ENCODE results near the gene TSPAN31. TPM values are rescaled to one million over a fixed set of nuclear protein-coding genes. Genes with fewer than 3 reads are reported as not detected.
"Not testable (repeated sequence)": the region's sequence is repeated elsewhere in the genome, so short reads cannot be mapped to it uniquely, and the experiment has no call there.

TSPAN31 gene
- total RNA-seq, 1 donor from 2014 or later: 38.0 TPM

DNA sequence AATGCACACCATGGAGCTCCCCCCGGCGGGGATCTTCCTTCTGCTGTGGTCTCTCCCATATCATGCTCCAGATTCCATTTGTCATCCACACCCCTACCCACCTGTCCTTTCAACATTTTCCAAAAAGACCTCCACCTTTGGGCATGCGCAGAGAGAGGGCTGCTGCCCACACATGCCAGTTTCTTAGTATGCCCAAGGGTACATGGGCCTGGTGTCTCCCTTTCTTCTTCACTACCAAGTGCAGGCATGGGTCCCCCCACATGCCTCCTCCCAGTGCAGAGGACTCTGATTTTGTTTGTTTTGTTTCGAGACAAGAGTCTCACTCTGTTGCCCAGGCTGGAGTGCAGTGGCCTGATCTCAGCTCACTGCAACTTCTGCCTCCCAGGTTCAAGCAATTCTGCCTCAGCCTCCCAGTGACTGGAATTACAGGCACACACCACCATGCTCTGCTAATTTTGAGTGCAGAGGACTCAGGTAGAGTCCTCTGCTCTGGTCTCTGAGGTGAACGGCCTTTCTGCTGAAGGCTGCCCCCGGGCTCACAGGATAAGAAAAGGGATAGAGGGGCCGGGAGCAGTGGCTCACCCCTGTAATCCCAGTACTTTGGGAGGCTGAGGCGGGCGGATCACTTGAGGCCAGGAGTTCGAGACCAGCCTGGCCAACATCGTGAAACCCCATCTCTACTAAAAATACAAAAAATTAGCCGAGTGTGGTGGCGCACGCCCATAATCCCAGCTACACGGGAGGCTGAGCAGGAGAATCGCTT is 22.8 kb upstream of the TSPAN31 start:
- DNase-seq (ENCODE audit: extremely low read depth, low read depth, low spot score): not testable (repeated sequence)

- DNase-seq (ENCODE audit: extremely low read depth, low read depth, low spot score): no peak
These were observed 21.9 kb upstream of the TSPAN31 start for GRCh38 chr12:57722716-57723629.

DNA sequence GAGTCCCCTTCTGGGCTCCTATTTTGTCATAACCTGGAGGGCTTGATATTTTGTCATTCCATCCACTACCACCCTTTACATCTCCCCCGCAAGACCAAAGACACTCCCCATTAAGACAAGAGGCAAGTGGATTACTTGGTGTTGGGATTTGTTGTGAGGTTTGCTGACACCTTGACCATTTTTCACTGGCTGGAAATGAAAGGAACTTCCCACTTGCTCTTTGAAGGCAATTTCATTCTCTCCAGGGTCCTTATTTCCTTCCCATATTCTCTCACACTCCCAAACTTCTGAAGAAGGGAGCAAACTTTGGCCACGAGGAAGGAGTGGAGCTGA is 21.2 kb upstream of the TSPAN31 start:
- DNase-seq (ENCODE audit: extremely low read depth, low read depth, low spot score): no peak

DNA sequence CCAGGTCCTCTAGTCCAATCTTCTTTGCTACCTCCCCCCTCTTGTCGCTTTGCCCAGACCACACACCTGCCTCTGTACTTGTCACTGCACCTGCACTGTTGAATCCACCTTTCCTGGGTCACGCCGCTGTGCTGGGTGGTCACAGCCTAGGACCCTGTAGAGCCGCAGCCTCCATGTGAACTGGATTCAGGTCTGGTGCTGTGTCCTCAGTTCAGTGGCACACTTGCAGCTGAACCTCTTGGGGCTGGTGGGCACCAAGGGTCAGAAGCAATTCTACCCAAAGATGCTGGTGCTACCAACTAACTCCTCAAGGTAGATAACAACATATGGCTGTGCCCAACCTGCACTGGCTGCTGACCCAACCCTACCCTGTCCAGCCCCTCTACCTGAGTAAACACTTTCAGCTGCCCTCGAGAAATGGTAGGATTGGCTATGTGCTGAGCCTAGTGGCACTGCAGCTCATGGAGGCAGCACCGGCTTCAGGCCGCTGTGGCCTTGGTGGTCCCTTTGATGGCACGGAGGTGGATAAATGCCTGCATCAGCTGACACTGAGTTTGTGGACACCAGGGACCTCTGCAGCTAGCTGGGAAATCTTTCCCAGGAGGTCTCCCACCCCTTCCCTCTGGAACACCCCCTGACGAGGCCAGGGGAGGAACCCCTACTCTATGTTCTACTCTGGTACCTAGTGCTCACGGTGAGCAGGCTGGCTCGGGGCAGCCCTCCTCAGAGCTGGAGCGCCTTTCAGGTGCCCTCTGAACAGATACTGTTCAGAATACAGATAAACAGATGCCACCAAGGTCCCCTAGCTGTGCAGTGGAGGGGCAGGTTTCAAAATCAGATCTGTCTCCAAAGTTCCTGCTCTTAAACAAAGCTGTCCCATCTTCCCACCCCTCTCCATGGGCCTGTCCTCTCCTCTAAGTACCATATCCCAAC is 20.6 kb upstream of the TSPAN31 start:
- DNase-seq (ENCODE audit: extremely low read depth, low read depth, low spot score): no peak

GRCh38 chr12:57724936-57725740 is 19.7 kb upstream of the TSPAN31 start:
- DNase-seq (ENCODE audit: extremely low read depth, low read depth, low spot score): no peak

GRCh38 chr12:57725851-57726150 is 19.0 kb upstream of the TSPAN31 start:
- no peak for DNase-seq (ENCODE audit: extremely low read depth, low read depth, low spot score)

DNA sequence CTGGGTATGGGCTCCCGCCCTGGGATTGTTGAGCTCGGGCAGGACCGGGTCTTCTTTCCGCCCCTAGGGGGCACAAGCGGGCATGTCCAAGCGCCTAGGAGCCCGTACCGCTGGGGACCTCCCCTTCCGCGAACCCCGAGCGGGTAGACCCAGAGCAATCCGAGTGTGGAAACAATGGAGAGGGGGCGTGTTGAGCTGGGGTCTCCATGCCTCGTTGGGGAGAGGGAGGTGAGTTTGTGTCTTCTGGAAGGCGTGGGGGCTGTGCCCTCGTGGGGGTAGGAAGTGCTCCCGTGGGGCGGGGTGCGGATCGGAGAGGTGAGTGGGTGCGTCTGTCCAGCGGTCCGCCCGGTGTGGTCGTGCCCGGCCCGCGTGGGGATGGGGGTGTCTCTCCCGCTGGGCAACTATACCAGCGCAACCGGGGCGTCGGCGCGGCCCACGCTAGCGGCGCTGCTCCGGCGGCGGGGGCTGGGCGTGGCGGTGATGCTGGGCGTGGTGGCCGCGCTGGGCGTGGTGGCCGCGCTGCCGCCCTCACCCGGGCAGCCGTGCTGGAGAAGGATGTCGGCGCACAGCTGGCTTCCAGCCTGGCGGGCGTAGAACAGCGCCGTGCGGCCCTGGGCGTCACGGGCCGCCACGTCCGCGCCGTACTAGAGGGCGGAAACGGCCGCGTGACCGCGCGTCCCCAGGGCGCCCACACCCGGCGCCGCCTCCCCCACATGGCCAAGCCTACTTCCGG is 18.5 kb upstream of the TSPAN31 start:
- no peak for DNase-seq (ENCODE audit: extremely low read depth, low read depth, low spot score)

DNA sequence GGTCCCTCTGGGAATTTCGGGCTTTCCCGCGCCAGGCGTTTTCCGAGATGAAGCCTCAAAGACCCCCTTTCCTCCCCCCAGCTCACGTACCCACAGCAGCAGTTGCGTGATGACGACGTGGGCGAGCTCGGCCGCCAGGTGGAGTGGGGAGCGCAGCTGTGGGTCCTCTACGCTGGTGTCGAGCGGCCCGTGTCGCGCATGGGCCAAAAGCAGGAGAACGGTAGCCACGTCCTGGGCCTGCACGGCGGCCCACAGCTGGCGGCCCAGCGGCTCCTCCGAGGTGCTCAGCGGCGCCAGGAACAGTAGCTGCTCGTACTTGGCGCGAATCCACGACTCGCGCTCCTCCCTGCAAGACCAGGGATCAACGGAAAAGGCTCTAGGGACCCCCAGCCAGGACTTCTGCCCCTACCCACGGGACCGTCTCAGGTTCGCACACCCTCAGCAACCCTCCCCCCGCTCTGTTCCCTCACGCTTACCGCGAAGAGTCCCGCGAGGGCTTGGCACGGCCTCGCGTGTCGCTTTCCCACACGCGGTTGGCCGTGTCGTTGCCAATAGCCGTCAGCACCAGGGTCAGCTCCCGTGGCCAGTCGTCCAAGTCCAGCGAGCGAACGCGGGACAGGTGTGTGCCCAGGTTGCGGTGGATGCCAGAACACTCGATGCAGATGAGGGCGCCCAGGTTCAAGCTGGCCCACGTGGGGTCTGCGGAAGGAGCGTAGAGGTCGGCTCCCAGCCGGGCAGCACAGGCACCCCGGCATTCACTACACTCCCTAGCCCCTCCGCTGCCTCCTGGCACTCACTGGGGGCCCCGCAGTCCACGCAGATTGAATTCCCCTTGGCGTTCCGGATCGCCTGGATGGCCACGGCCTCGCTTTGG is 17.7 kb upstream of the TSPAN31 start:
- DNase-seq (ENCODE audit: extremely low read depth, low read depth, low spot score): no peak

GRCh38 chr12:57727758-57728395 is 17.0 kb upstream of the TSPAN31 start:
- no peak for DNase-seq (ENCODE audit: extremely low read depth, low read depth, low spot score)

- no peak for DNase-seq (ENCODE audit: extremely low read depth, low read depth, low spot score)
These were observed 15.5 kb upstream of the TSPAN31 start for GRCh38 chr12:57729321-57729844.

DNA sequence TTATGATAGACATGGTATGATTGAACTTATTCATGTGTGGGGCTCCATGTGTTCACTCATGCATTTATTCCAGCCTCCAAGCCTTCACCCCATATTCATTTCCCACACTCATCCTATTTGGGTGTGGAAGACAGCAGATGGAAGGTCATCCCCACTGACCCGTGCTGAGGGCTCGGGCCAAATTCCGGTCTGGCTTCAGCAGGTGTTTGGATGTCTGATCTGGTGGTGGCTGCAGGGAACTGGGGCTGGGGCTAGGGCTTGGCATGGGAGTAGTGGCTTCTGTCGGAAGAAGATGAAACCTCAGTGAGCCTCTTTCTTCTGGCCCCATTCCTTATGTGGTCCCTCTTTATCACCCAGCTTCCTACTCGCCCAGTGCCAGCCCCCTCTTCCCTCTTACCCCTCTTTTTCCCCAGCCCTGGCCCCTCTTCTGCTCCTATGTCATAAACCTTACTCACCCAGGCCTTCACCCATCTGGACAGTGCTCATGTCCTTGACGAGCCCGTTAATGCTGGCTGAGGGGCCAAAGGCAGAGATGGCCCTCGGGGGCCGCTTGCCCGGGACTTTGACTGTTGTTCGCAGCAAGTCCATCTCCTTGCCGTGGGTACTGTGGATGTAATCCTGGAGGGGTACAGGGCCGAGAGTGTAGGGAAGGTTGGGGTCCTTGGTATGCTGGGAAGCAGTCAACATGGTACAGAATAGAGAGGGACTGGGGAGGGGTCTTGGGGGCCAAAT is 14.3 kb upstream of the TSPAN31 start:
- DNase-seq (ENCODE audit: extremely low read depth, low read depth, low spot score): no peak

GRCh38 chr12:57731411-57732080 is 13.3 kb upstream of the TSPAN31 start:
- no peak for DNase-seq (ENCODE audit: extremely low read depth, low read depth, low spot score)

- DNase-seq (ENCODE audit: extremely low read depth, low read depth, low spot score): no peak
These were observed 12.6 kb upstream of the TSPAN31 start for GRCh38 chr12:57732270-57732669.

- DNase-seq (ENCODE audit: extremely low read depth, low read depth, low spot score): no peak
These were observed 11.9 kb upstream of the TSPAN31 start for GRCh38 chr12:57732726-57733593.

- no peak for DNase-seq (ENCODE audit: extremely low read depth, low read depth, low spot score)
These were observed 10.9 kb upstream of the TSPAN31 start for GRCh38 chr12:57733928-57734327.

- no peak for DNase-seq (ENCODE audit: extremely low read depth, low read depth, low spot score)
These were observed 10.2 kb upstream of the TSPAN31 start for GRCh38 chr12:57734591-57734990.
